Large intestine (tissue), 3 donors: ENCODE results near the gene NSFL1C. TPM values are rescaled to one million over a fixed set of nuclear protein-coding genes. Genes with fewer than 3 reads are reported as not detected.
"Not testable (repeated sequence)": the region's sequence is repeated elsewhere in the genome, so short reads cannot be mapped to it uniquely, and the experiment has no call there.

ENCODE experiments used
- DNase-seq, 2 donors: peaks; one replicate each; pipeline versions ENCODE4 v3.0.0 to v3.0.0-alpha.2; 2013
- H3K27ac ChIP-seq: one replicate; pipeline ENCODE4 v1.5.1; 2013; ENCODE audit warnings: low read length
- H3K27me3 ChIP-seq: 2 replicates; pipeline ENCODE4 v1.6.1; 2013; ENCODE audit warnings: low read length; ENCODE audit not compliant: control insufficient read depth, insufficient read depth
- H3K36me3 ChIP-seq: 2 replicates; pipeline ENCODE4 v1.6.1; 2013; ENCODE audit warnings: low read length; ENCODE audit not compliant: control insufficient read depth, insufficient read depth
- H3K4me1 ChIP-seq: one replicate; pipeline ENCODE4 v1.6.1; 2013; ENCODE audit warnings: low read length; ENCODE audit not compliant: control insufficient read depth, insufficient read depth
- H3K4me3 ChIP-seq: one replicate; pipeline ENCODE4 v1.5.1; 2013; ENCODE audit warnings: low read length
- H3K9me3 ChIP-seq: one replicate; pipeline ENCODE4 v1.6.1; 2013; ENCODE audit warnings: mild to moderate bottlenecking, low read depth, low read length, moderate library complexity; ENCODE audit not compliant: control insufficient read depth
- WGBS: methylation state at CpG from one replicate; pipeline ENCODE4 v1.1.5; 2013; ENCODE audit warnings: low lambda C conversion rate; ENCODE audit not compliant: insufficient coverage; 5-methylcytosine and 5-hydroxymethylcytosine counted together
- polyA plus RNA-seq: library from polyadenylated mRNA; unstranded; fragments of 120-200 nt; gene quantifications from one replicate; pipeline ENCODE4 v1.2.1, GENCODE V29; 2013

Gene NSFL1C
- polyA plus RNA-seq, 1 donor: 73.3 TPM

DNA sequence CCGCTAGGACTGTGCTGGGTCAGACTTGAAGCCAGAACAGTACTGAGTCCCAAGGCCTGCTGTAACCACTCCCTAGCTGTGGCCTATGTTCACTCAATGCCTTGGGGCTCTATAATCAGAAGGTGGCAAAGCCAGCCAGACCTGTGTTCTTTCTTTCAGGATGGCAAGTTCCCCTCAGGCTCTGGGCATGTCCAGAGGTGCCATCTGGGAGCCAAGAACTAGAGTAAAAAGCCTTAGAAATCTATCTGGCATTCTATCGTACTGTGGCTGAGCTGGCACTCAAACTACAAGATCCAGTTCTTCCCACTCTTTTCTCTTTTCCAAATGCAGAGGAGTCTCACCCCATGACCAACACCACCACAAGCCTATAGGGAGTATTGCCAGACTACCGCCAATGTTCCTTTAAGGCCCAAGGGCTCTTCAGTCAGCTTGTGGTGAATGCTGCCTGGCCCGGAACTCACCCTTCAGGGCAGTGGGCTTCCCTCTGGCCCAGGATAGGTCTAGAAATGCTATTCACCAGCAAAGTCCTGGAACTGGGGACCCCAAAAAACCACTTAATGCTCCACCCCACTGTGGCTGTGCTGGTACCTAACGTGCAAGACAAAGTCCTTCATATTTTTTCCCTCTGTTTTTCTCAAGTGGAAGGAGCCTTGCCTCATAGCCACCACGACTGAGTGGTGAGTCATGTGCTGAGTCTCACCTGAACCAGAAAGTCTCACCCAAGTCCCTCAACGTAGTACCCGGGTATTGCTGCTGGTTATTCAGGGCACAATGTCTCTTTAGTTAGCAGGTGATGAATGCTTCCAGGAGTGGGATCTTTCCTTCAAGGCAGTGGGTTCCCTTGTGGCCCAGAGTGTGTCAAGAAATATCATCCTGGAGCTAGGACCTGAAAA lies 33.1 kb upstream of the NSFL1C start:
- Histone ChIP-seq H3K4me3 (no peak overlapping the region), H3K36me3 (no peaks in the 10 kb centered on the region), H3K9me3 (no peaks in the 10 kb centered on the region), H3K27me3 (no peaks in the 10 kb centered on the region), H3K27ac (peak overlapping the region; percentile 62), H3K4me1 (peaks cover 8% of the 10 kb centered on the region)
- DNase-seq: peak in 1 of 2 donors; percentile 44
- no CpG with 5 or more reads among the region's 8 CpGs for WGBS

DNA sequence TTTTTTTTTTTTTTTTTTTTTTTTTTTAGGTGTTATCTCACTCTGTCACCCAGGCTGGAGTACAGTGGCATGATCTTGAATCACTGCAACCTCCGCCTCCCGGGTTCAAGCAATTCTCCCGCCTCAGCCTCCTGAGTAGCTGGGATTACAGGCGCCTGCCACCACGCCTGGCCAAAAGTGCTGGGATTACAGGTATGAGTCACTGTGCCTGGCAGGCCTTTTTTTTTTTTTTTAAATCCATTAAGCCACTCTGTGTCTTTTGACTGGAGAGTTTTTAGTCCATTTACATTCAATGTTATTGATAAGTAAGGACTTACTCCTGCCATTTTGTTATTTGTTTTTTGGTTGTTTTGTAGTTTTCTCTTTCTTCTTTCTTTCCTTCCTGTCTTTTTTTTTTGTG lies 30.7 kb upstream of the NSFL1C start:
- WGBS: no CpG with 5 or more reads among the region's 5 CpGs
- H3K4me3 ChIP-seq, DNase-seq: not testable (repeated sequence)

DNA sequence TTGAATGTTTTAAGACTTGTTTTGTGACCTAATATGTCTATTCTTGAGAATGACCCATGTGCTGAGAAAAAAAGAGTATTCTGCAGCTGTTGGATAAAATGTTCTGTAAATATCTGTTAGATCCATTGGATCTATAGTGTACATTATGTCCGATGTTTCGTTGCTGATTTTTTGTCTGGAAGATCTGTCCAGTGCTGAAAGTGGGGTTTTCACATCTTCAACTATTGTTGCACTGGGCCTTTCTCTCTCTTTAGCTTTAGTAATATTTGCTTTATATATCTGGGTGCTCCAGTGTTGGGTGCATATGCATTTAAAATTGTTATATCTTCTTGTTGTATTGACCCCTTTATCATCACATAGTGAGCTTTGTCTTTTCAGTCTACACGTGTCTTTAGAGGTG lies 30.3 kb upstream of the NSFL1C start:
- Histone ChIP-seq H3K4me3 (no peak overlapping the region), H3K9me3 (no peaks in the 10 kb centered on the region), H3K27ac (no peak overlapping the region), H3K36me3 (no peaks in the 10 kb centered on the region), H3K4me1 (peaks cover 8% of the 10 kb centered on the region), H3K27me3 (peaks cover 7% of the 10 kb centered on the region)
- DNase-seq: no peak
- WGBS: 83% methylated on average over 2 of the region's 3 CpGs

More for the DNA sequence above, 30.7 kb upstream of the NSFL1C start:
- H3K36me3 ChIP-seq, H3K4me1 ChIP-seq, H3K9me3 ChIP-seq, H3K27ac ChIP-seq, H3K27me3 ChIP-seq: not testable (repeated sequence)

DNA sequence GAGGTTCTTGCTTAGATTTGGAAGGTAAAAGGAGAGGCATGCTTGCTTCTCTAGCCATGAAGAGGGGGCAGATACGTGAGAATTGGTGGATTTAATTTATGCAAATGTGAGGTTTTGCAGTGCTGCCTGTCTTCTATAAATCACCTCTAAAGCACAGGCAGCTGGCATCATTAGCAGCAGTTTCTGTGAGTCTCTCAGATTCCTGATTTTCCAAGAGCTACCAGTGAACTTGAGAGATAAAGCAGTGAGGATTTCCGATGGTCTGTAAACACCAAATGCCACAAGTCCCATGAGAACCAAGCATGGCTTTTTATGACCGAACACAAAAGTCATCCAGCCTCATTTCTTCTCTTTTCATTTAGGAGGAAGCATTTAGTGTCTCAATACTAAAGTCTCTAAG lies 27.8 kb upstream of the NSFL1C start:
- no peak for DNase-seq

DNA sequence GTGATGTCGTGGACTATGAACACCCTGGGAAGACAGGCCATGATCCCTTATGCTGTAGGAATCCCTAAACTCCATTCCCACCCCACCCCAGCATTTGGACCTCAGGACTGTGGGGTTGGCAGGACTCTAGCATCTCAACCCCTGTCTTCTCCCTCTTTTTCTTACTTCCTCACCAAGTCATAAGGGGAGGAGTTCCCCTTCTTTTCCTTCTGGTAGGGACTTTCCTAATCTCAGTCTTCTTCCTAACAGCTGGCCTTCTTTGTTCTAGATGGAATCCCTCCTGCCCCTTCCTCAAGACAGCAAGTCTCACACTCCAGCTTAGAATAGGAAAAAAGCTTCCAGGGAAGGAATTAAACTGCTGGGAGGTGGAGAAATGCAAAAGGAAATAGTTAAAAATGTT lies 26.9 kb upstream of the NSFL1C start:
- no peak overlapping the region for H3K27ac ChIP-seq
- H3K4me1 ChIP-seq: no peaks in the 10 kb centered on the region

More for the DNA sequence above, 27.8 kb upstream of the NSFL1C start:
- H3K9me3 ChIP-seq: no peaks in the 10 kb centered on the region
- no peaks in the 10 kb centered on the region for H3K36me3 ChIP-seq
- no peak overlapping the region for H3K4me3 ChIP-seq
- no peaks in the 10 kb centered on the region for H3K4me1 ChIP-seq
- no peak overlapping the region for H3K27ac ChIP-seq
- peaks cover 7% of the 10 kb centered on the region for H3K27me3 ChIP-seq
- WGBS: 8% methylated on average over 2 of the region's 3 CpGs

DNA sequence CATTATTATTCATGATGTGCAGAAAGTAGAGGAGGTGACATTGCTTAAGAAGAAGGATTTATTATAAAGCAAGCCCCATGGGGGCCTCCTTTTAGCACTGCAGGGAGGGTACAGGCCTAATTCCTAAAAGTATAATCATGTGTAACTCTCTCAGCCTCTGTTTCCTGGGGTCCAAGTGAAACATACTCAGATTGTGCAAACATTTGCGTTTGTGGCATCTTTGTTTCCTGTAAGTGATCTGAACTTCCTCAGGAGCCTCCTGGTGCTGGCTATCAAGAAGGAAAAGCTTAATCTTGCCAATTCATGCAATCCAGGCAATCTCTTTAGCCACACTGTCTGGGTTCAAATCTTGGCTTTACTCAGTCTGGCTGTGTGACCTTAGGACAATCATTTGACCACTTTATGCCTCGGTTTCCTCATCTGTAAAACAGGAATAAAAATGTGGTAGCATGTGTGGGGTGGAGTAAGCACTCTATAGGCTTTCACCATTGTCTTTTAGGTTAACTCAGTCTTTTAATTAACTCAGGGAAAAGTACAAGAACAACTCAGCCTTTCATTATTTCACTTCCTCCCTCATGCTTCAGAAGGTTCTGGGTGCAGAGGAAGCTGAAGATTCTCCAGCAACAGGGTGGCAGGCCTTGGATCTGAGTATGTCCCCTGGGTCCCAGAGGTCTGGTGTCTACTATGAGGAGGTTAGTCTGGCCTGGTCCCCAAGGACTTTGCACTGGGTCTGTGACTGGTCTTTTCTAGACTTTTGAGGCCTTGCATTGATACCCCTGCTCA lies 25.4 kb upstream of the NSFL1C start:
- no peaks in the 10 kb centered on the region for H3K36me3 ChIP-seq
- DNase-seq: no peak
- no CpG with 5 or more reads among the region's 2 CpGs for WGBS
- no peaks in the 10 kb centered on the region for H3K9me3 ChIP-seq
- H3K27ac ChIP-seq: no peak overlapping the region
- no peak overlapping the region for H3K4me3 ChIP-seq
- H3K27me3 ChIP-seq: peaks cover 7% of the 10 kb centered on the region
- H3K4me1 ChIP-seq: no peaks in the 10 kb centered on the region

More for the DNA sequence above, 26.9 kb upstream of the NSFL1C start:
- no peaks in the 10 kb centered on the region for H3K9me3 ChIP-seq
- H3K36me3 ChIP-seq: no peaks in the 10 kb centered on the region
- no CpG with 5 or more reads among the region's 1 CpG for WGBS
- H3K4me3 ChIP-seq: no peak overlapping the region
- DNase-seq: no peak
- peaks cover 7% of the 10 kb centered on the region for H3K27me3 ChIP-seq

DNA sequence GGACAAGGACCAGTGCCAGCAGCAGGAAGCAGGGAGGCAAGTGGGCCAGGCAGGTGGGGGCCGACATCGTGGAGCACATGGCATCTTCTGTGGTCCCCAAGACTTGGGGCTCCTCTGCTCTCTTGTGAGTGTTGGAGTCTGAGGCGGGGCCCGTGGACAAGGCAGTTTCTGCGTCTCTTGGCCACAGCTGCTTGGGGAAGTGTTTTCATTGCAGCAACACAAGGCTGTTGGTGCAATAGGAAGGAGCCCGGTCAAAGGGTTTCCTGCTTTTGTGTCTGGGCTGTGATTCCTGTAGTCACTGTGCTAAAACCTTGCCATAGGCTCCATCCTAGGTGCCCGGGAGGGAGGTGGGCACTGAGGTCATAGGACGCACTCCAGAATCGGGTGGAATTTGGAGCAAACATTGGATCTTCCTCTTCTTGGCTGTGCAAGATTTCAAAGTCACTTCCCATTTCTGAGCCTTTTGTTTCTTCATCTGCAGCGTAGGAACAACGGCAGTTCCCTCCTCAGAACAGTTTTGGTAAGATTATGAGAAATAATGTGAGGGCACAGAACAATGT lies 24.7 kb upstream of the NSFL1C start, which contains the start of gene SIRPB2:
SIRPB2 (minus strand) TSS at position 140 of the 560 bp plus-strand sequence; CDS start at position 79, 61 bp downstream.
- Histone ChIP-seq H3K27ac (peak within 1 kb of the TSS; percentile 6), H3K4me1 (no peaks in the 10 kb centered on the region), H3K9me3 (no peaks in the 10 kb centered on the region), H3K4me3 (no peak within 1 kb of the TSS), H3K36me3 (no peaks in the 10 kb centered on the region), H3K27me3 (peaks cover 7% of the 10 kb centered on the region)
- DNase-seq: no peak
- WGBS: no CpG with 5 or more reads among the region's 11 CpGs

DNA sequence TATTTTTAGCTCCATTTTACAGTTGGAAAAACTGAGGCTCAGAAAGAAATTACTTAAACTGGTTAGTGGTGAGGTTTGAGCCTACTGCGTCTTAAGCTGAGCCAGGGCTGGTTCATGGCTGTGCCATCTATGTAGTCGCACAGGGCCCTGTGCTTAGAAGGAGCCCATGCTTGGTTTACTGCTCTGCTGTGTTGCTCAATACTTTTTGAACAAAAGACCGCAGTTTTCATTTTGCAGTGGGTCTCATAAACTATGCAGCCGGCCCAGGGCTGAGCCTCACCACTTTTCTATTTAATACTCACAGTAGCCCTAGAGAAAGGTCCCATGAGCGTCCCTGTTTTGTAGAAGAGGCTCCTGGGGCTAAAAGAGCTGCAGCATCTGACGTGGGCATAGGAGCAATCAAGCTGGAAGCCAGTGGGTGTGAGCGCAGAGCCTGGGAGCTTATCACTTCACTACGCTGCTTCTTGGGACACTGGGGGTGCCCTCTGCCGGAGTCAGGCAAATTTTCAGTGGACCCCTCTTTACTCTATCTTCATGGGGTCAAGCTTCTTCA lies 24.1 kb upstream of the NSFL1C start:
- 100% methylated on average over 1 of the region's 9 CpGs for WGBS
- no peaks in the 10 kb centered on the region for H3K4me1 ChIP-seq

DNA sequence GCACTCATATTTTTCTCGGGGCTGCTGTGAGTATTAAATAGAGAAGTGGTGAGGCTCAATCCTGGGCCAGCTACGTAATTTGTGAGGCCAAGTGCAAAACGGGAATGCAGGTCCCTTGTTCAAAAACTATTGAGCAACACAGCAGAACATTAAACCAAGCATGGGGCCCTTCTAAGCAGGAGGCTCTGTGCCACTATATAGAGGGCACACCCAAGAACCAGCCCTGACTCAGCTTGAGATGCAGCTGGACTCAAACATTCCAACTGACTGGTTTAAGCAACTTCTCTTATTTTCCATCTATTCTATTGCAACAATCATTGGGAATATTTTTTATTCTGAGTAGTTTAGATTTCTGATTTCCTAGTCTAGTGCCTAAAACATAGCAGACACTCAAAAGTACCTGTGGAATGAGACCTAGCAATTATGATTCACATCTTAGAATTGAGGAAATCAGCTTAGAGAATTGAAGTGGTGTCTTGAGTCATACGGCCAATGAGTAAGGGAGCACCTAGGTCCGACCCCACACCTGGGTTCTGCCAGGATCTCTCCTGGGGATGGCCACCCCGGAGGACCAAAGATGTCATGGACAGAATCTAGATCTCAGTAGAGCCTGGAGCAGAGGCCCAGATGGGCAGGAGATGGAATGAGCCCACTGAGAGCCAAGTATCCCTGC lies 23.3 kb upstream of the NSFL1C start:
- no peak for DNase-seq
- H3K9me3 ChIP-seq: no peaks in the 10 kb centered on the region
- no CpG with 5 or more reads among the region's 6 CpGs for WGBS
- H3K4me1 ChIP-seq: no peaks in the 10 kb centered on the region
- peaks cover 7% of the 10 kb centered on the region for H3K27me3 ChIP-seq
- H3K27ac ChIP-seq: no peak overlapping the region
- no peak overlapping the region for H3K4me3 ChIP-seq
- no peaks in the 10 kb centered on the region for H3K36me3 ChIP-seq

More for the DNA sequence above, 24.1 kb upstream of the NSFL1C start:
- DNase-seq: no peak
- Histone ChIP-seq H3K27me3 (peaks cover 7% of the 10 kb centered on the region), H3K27ac (no peak overlapping the region), H3K4me3 (no peak overlapping the region), H3K9me3 (no peaks in the 10 kb centered on the region), H3K36me3 (no peaks in the 10 kb centered on the region)
